Activated CD4-positive, alpha-beta T cell treated with anti-CD3 and anti-CD28 coated beads for 36 hours (primary cell): Measurements from ENCODE around the gene LIMA1. TPM values are rescaled to one million over a fixed set of nuclear protein-coding genes. Genes with fewer than 3 reads are reported as not detected.
"Not testable (repeated sequence)": the region's sequence is repeated elsewhere in the genome, so short reads cannot be mapped to it uniquely, and the experiment has no call there.

Experiments used
- ATAC-seq: fragments of 200-7000 bp; cut with Tn5 transposase; one replicate; pipeline ENCODE4 v1.10.0; 2021; ENCODE audit warnings: mild to moderate bottlenecking, moderate library complexity
- CTCF ChIA-PET: fragments of 350-600 bp; sonication (Branson Sonifier 250); formaldehyde crosslinking; loops from one replicate; lab custom pipeline; 2021; ENCODE audit warnings: antibody characterized with exemption; lab: Charles Lee
- POLR2A ChIA-PET: fragments of 350-600 bp; sonication (Branson Sonifier 250); formaldehyde crosslinking; loops from one replicate; lab custom pipeline; 2021; ENCODE audit warnings: antibody characterized with exemption, inconsistent platforms; lab: Charles Lee
- DNase-seq: peaks from one replicate; pipeline ENCODE4 v3.0.0-alpha.2; 2020
- H3K27ac Mint-ChIP-seq: one replicate; pipeline ENCODE4 v1.8.0; 2021; ENCODE audit warnings: mixed read lengths
- H3K27me3 Mint-ChIP-seq: one replicate; pipeline ENCODE4 v1.8.0; 2021; ENCODE audit warnings: mixed read lengths
- H3K36me3 Mint-ChIP-seq: one replicate; pipeline ENCODE4 v1.8.0; 2021; ENCODE audit warnings: low read depth, mixed read lengths
- H3K4me1 Mint-ChIP-seq: one replicate; pipeline ENCODE4 v1.8.0; 2021; ENCODE audit warnings: mixed read lengths
- H3K4me3 Mint-ChIP-seq: one replicate; pipeline ENCODE4 v1.8.0; 2021; ENCODE audit warnings: mild to moderate bottlenecking, moderate library complexity, mixed read lengths
- H3K9me3 Mint-ChIP-seq: one replicate; pipeline ENCODE4 v1.8.0; 2021; ENCODE audit warnings: low read depth, mixed read lengths
- intact Hi-C, 2 experiments: fragments of 100-400 bp; cut with DNase I in 1 of 2; cut with micrococcal nuclease in 1 of 2; formaldehyde crosslinking; loops; one replicate each; pipeline versions ENCODE4 v1.14.2 to v1.15.1; 2022 to 2024; cut with DNase I, micrococcal nuclease
- total RNA-seq, 2 experiments: library from RNA; stranded (reverse); gene quantifications; one replicate each; pipeline ENCODE4 v1.2.3, GENCODE V29; 2021

The LIMA1 gene
- total RNA-seq, 2 experiments from 2014 or later: 69.7 to 90.4 TPM

- H3K27me3 Mint-ChIP-seq: no peaks in the 10 kb centered on the region
- ATAC-seq (peak; percentile 34), DNase-seq (peak; percentile 84)
- intact Hi-C loops: loop anchor here (1.0 to 2.0 kb wide), 12 partner anchors 20 to 598 kb away; partner anchors contain the start of genes RACGAP1 (in 2 of the 2), SMARCD1 (in 2 of the 2), BCDIN3D (in 1 of the 2) and COX14 (in 1 of the 2)
- no peaks in the 10 kb centered on the region for H3K9me3 Mint-ChIP-seq
- POLR2A ChIA-PET: interaction anchor here (0.6 to 2.6 kb wide), 10 partner anchors 9 to 598 kb away, joined by 3 to 26 read pairs (median 5); partner anchors contain the start of genes COX14 and SMARCD1
- H3K4me3 Mint-ChIP-seq: peak overlapping the region; percentile 85
- peak overlapping the region; percentile 96 for H3K27ac Mint-ChIP-seq
- peaks cover 29% of the 10 kb centered on the region for H3K4me1 Mint-ChIP-seq
- CTCF ChIA-PET: interaction anchor here (0.6 to 5.2 kb wide), 14 partner anchors 9 to 1189 kb away, joined by 3 to 33 read pairs (median 7); partner anchors contain the start of genes COX14 and SMARCD1
- H3K36me3 Mint-ChIP-seq: peaks cover 14% of the 10 kb centered on the region
These were observed 116.6 kb downstream of the LIMA1 start for GRCh38 chr12:50166799-50167048.

GRCh38 chr12:50164963-50165362, 118.4 kb downstream of the LIMA1 start:
- CTCF ChIA-PET: interaction anchor here (0.9 to 5.2 kb wide), 5 partner anchors 8 to 54 kb away, joined by 3 to 33 read pairs (median 13); partner anchors contain the start of gene COX14
- intact Hi-C loops: no loop called here
- no peak for DNase-seq
- H3K27ac Mint-ChIP-seq: no peak overlapping the region
- H3K9me3 Mint-ChIP-seq: no peaks in the 10 kb centered on the region
- peaks cover 14% of the 10 kb centered on the region for H3K36me3 Mint-ChIP-seq
- POLR2A ChIA-PET: no interaction called here
- no peak for ATAC-seq
- no peaks in the 10 kb centered on the region for H3K27me3 Mint-ChIP-seq
- H3K4me1 Mint-ChIP-seq: peaks cover 38% of the 10 kb centered on the region
- peak overlapping the region; percentile 85 for H3K4me3 Mint-ChIP-seq

GRCh38 chr12:50162230-50162629, 121.1 kb downstream of the LIMA1 start:
- CTCF ChIA-PET: interaction anchor here (0.6 to 1.5 kb wide), 4 partner anchors 14 to 27 kb away, joined by 3 read pairs; no protein-coding TSS in a partner anchor
- Mint-ChIP-seq H3K4me3 (no peak overlapping the region), H3K4me1 (peaks cover 48% of the 10 kb centered on the region), H3K9me3 (no peaks in the 10 kb centered on the region), H3K27me3 (no peaks in the 10 kb centered on the region), H3K36me3 (peaks cover 21% of the 10 kb centered on the region), H3K27ac (no peak overlapping the region)
- POLR2A ChIA-PET: interaction anchor here (0.6 kb wide), 1 partner anchor 345 kb away, joined by 3 read pairs; no protein-coding TSS in a partner anchor
- intact Hi-C loops: no loop called here
- DNase-seq (no peak), ATAC-seq (no peak)

- ChIA-PET CTCF (interaction anchor here (0.9 to 1.5 kb wide), 3 partner anchors 12 to 238 kb away, joined by 3 to 10 read pairs (median 3); partner anchors contain the start of gene COX14), POLR2A (no interaction called here)
- Mint-ChIP-seq H3K4me3 (no peak overlapping the region), H3K4me1 (peaks cover 48% of the 10 kb centered on the region), H3K27me3 (no peaks in the 10 kb centered on the region), H3K27ac (no peak overlapping the region), H3K36me3 (peaks cover 18% of the 10 kb centered on the region), H3K9me3 (no peaks in the 10 kb centered on the region)
- no peak for DNase-seq
- intact Hi-C loops: no loop called here
- ATAC-seq: no peak
These were observed 122.7 kb downstream of the LIMA1 start for GRCh38 chr12:50160643-50161042.

- no peak overlapping the region for H3K4me3 Mint-ChIP-seq
- peaks cover 32% of the 10 kb centered on the region for H3K4me1 Mint-ChIP-seq
- ChIA-PET POLR2A (interaction anchor here (0.6 kb wide), 2 partner anchors 10 to 56 kb away, joined by 6 to 9 read pairs; partner anchors contain the start of gene CERS5), CTCF (interaction anchor here (0.6 to 4.0 kb wide), 6 partner anchors 9 to 212 kb away, joined by 3 to 16 read pairs (median 4); no protein-coding TSS in a partner anchor)
- H3K36me3 Mint-ChIP-seq: peaks cover 12% of the 10 kb centered on the region
- no peaks in the 10 kb centered on the region for H3K27me3 Mint-ChIP-seq
- ATAC-seq: peak; percentile 72
- intact Hi-C loops: no loop called here
- H3K27ac Mint-ChIP-seq: peak overlapping the region; percentile 17
- no peak for DNase-seq
- H3K9me3 Mint-ChIP-seq: no peaks in the 10 kb centered on the region
These were observed 126.1 kb downstream of the LIMA1 start for GRCh38 chr12:50157259-50157658.

GRCh38 chr12:50156641-50157040, 126.7 kb downstream of the LIMA1 start:
- Mint-ChIP-seq H3K27me3 (no peaks in the 10 kb centered on the region), H3K4me3 (no peak overlapping the region), H3K36me3 (peaks cover 12% of the 10 kb centered on the region), H3K9me3 (no peaks in the 10 kb centered on the region), H3K27ac (no peak overlapping the region), H3K4me1 (peaks cover 30% of the 10 kb centered on the region)
- CTCF ChIA-PET: interaction anchor here (0.6 to 4.0 kb wide), 7 partner anchors 10 to 86 kb away, joined by 3 to 16 read pairs (median 3); no protein-coding TSS in a partner anchor
- no peak for ATAC-seq
- no peak for DNase-seq
- POLR2A ChIA-PET: interaction anchor here (0.9 kb wide), 1 partner anchor 19 kb away, joined by 3 read pairs; no protein-coding TSS in a partner anchor
- intact Hi-C loops: no loop called here

- H3K27me3 Mint-ChIP-seq, ATAC-seq, POLR2A ChIA-PET, H3K4me3 Mint-ChIP-seq, H3K9me3 Mint-ChIP-seq, DNase-seq, H3K27ac Mint-ChIP-seq, intact Hi-C loops: not testable (repeated sequence)
- peaks cover 34% of the 10 kb centered on the region for H3K4me1 Mint-ChIP-seq
- CTCF ChIA-PET: interaction anchor here (0.8 to 4.4 kb wide), 6 partner anchors 9 to 210 kb away, joined by 3 to 20 read pairs (median 5); no protein-coding TSS in a partner anchor
- peaks cover 12% of the 10 kb centered on the region for H3K36me3 Mint-ChIP-seq
These were observed 128.4 kb downstream of the LIMA1 start for GRCh38 chr12:50154947-50155346.

- POLR2A ChIA-PET: no interaction called here
- peak overlapping the region; percentile 22 for H3K27ac Mint-ChIP-seq
These were observed 132.2 kb downstream of the LIMA1 start for GRCh38 chr12:50151047-50151687.

GRCh38 chr12:50149311-50149710, 134.0 kb downstream of the LIMA1 start:
- Mint-ChIP-seq H3K9me3 (no peaks in the 10 kb centered on the region), H3K27me3 (no peaks in the 10 kb centered on the region), H3K4me1 (peaks cover 25% of the 10 kb centered on the region), H3K36me3 (no peaks in the 10 kb centered on the region), H3K4me3 (no peak overlapping the region), H3K27ac (peak overlapping the region; percentile 25)
- ATAC-seq (peak; percentile 81), DNase-seq (no peak)
- POLR2A ChIA-PET: no interaction called here
- CTCF ChIA-PET: interaction anchor here (0.6 to 1.7 kb wide), 6 partner anchors 11 to 37 kb away, joined by 3 to 5 read pairs (median 3); partner anchors contain the start of gene COX14
- intact Hi-C loops: no loop called here

More at GRCh38 chr12:50151047-50151687, 132.2 kb downstream of the LIMA1 start:
- Mint-ChIP-seq H3K36me3 (no peaks in the 10 kb centered on the region), H3K4me3 (no peak overlapping the region), H3K4me1 (peaks cover 25% of the 10 kb centered on the region), H3K27me3 (no peaks in the 10 kb centered on the region), H3K9me3 (no peaks in the 10 kb centered on the region)
- CTCF ChIA-PET: interaction anchor here (1.0 to 1.7 kb wide), 3 partner anchors 19 to 249 kb away, joined by 3 to 5 read pairs (median 4); no protein-coding TSS in a partner anchor
- intact Hi-C loops: no loop called here
- ATAC-seq (peak; percentile 38), DNase-seq (no peak)

- ATAC-seq, H3K27ac Mint-ChIP-seq, intact Hi-C loops, H3K36me3 Mint-ChIP-seq, H3K9me3 Mint-ChIP-seq, H3K27me3 Mint-ChIP-seq, DNase-seq, H3K4me3 Mint-ChIP-seq: not testable (repeated sequence)
- peaks cover 25% of the 10 kb centered on the region for H3K4me1 Mint-ChIP-seq
- ChIA-PET POLR2A (interaction anchor here (0.5 to 0.6 kb wide), 2 partner anchors 35 to 38 kb away, joined by 3 to 5 read pairs; no protein-coding TSS in a partner anchor), CTCF (interaction anchor here (1.4 to 2.5 kb wide), 3 partner anchors 16 to 36 kb away, joined by 4 to 10 read pairs (median 10); partner anchors contain the start of gene COX14)
These were observed 135.3 kb downstream of the LIMA1 start for GRCh38 chr12:50148011-50148410.

GRCh38 chr12:50147281-50147680, 136.0 kb downstream of the LIMA1 start:
- Mint-ChIP-seq H3K27ac (no peak overlapping the region), H3K4me3 (no peak overlapping the region), H3K4me1 (peaks cover 25% of the 10 kb centered on the region), H3K36me3 (peaks cover 7% of the 10 kb centered on the region), H3K9me3 (no peaks in the 10 kb centered on the region), H3K27me3 (no peaks in the 10 kb centered on the region)
- CTCF ChIA-PET: interaction anchor here (1.0 to 2.5 kb wide), 6 partner anchors 15 to 36 kb away, joined by 3 to 10 read pairs (median 4); partner anchors contain the start of gene COX14
- ATAC-seq: no peak
- intact Hi-C loops: no loop called here
- POLR2A ChIA-PET: interaction anchor here (0.5 to 0.6 kb wide), 2 partner anchors 35 to 37 kb away, joined by 3 to 5 read pairs; no protein-coding TSS in a partner anchor
- DNase-seq: no peak
